HepG2 (cell line): ENCODE measurements around the gene GOT1. TPM values are rescaled to one million over a fixed set of nuclear protein-coding genes. Genes with fewer than 3 reads are reported as not detected.

Experiments
- GPBP1L1 ChIP-seq: sonication (generic); formaldehyde crosslinking; IDR thresholded peaks from 2 replicates; pipeline ENCODE4 v1.5.0; 2020; ENCODE audit warnings: mild to moderate bottlenecking, missing genetic modification reagents
- HMGXB3 ChIP-seq: sonication (generic); formaldehyde crosslinking; IDR thresholded peaks from 2 replicates; pipeline ENCODE4 v1.4.0; 2020; ENCODE audit warnings: missing genetic modification reagents, borderline replicate concordance
- HNF1B ChIP-seq: sonication (generic); formaldehyde crosslinking; IDR thresholded peaks from 2 replicates; pipeline ENCODE4 v1.5.1; 2020; ENCODE audit warnings: mild to moderate bottlenecking, moderate library complexity, missing genetic modification reagents
- HOXA3 ChIP-seq: sonication (generic); formaldehyde crosslinking; IDR thresholded peaks from 2 replicates; pipeline ENCODE4 v1.5.0; 2020; ENCODE audit warnings: missing genetic modification reagents
- HOXA7 ChIP-seq: sonication (generic); formaldehyde crosslinking; IDR thresholded peaks from 2 replicates; pipeline ENCODE4 v1.8.1; 2022; ENCODE audit warnings: mild to moderate bottlenecking, missing genetic modification reagents, moderate library complexity
- KAT8 ChIP-seq: IDR thresholded peaks from 2 replicates; pipeline ENCODE4 v1.6.1; 2016; ENCODE audit warnings: missing genetic modification reagents, missing compliant biosample characterization
- POGZ ChIP-seq: sonication (generic); formaldehyde crosslinking; IDR thresholded peaks from 2 replicates; pipeline ENCODE4 v1.4.0; 2020; ENCODE audit warnings: mild to moderate bottlenecking, missing genetic modification reagents
- SAFB2 ChIP-seq: sonication (generic); formaldehyde crosslinking; IDR thresholded peaks from 2 replicates; pipeline ENCODE4 v1.5.1; 2020; ENCODE audit warnings: missing genetic modification reagents, low read depth, mild to moderate bottlenecking, borderline replicate concordance
- U2AF2 ChIP-seq: fragments of 200-400 bp; formaldehyde crosslinking; IDR thresholded peaks from 2 replicates; pipeline ENCODE4 v1.6.1; 2017; ENCODE audit warnings: low read depth, mild to moderate bottlenecking, low read length
- ZBTB26 ChIP-seq: IDR thresholded peaks from 2 replicates; pipeline ENCODE4 v1.6.1; 2016; ENCODE audit warnings: missing compliant biosample characterization, missing genetic modification reagents, borderline replicate concordance
- ZFAT ChIP-seq: sonication (generic); formaldehyde crosslinking; conservative IDR thresholded peaks from 2 replicates; pipeline ENCODE4 v1.8.1; 2023; ENCODE audit warnings: missing genetic modification reagents, inconsistent platforms
- ZNF136 ChIP-seq: sonication (generic); formaldehyde crosslinking; IDR thresholded peaks from 2 replicates; pipeline ENCODE4 v1.8.1; 2022; ENCODE audit warnings: low read depth, mild to moderate bottlenecking, moderate library complexity, missing genetic modification reagents
- ZNF281 ChIP-seq: sonication (generic); formaldehyde crosslinking; IDR thresholded peaks from 2 replicates; pipeline ENCODE4 v1.4.0; 2020; ENCODE audit warnings: missing genetic modification reagents, borderline replicate concordance
- ZNF446 ChIP-seq: sonication (generic); formaldehyde crosslinking; IDR thresholded peaks from 2 replicates; pipeline ENCODE4 v1.5.0; 2020; ENCODE audit warnings: mild to moderate bottlenecking, missing genetic modification reagents
- ZNF546 ChIP-seq: sonication (generic); formaldehyde crosslinking; conservative IDR thresholded peaks from 2 replicates; pipeline ENCODE4 v1.8.1; 2023; ENCODE audit warnings: mild to moderate bottlenecking, missing genetic modification reagents
- ZNF557 ChIP-seq: sonication (generic); formaldehyde crosslinking; IDR thresholded peaks from 2 replicates; pipeline ENCODE4 v1.4.0; 2020; ENCODE audit warnings: missing genetic modification reagents
- ZNF563 ChIP-seq: sonication (generic); formaldehyde crosslinking; IDR thresholded peaks from 2 replicates; pipeline ENCODE4 v1.8.0; 2022; ENCODE audit warnings: mild to moderate bottlenecking, moderate library complexity, missing genetic modification reagents
- ZNF589 ChIP-seq: sonication (generic); formaldehyde crosslinking; conservative IDR thresholded peaks from 2 replicates; pipeline ENCODE4 v1.8.0; 2022; ENCODE audit warnings: mild to moderate bottlenecking, moderate library complexity, missing genetic modification reagents
- polyA plus RNA-seq, 8 experiments: library from polyadenylated mRNA; depleted of rRNA in 3 of 8; stranded (reverse) in 7 of 8; unstranded in 1 of 8; fragments of >200 nt; fragmentation: Illumina TruSeq in 4 of 8; extraction: Trizol in 4 of 8; gene quantifications; 2 replicates each; pipeline versions ENCODE4 v1.2.1 to v1.2.3, GENCODE V29; 2011 to 2016; ENCODE audit warnings: low read depth in 4 of 8, missing spikeins in 1 of 8, mixed read lengths in 1 of 8; ENCODE audit not compliant: insufficient read depth in 1 of 8
- total RNA-seq, 5 experiments: library from RNA; depleted of rRNA; stranded (reverse); fragments of >200 nt; fragmentation: Illumina TruSeq; extraction: Trizol; gene quantifications; 2 replicates each; pipeline ENCODE4 v1.2.3, GENCODE V29; 2016; ENCODE audit warnings: low read depth in 1 of 5

Gene GOT1
- total and polyA plus RNA-seq, 2 of the 13 experiments (the other 11 are each of a cell fraction or from before 2014, with no cell fraction given) = 81.2 to 102 TPM

GRCh38 chr10:99395750-99396445 is 34.5 kb downstream of the GOT1 start (continued):
- TF ChIP-seq HMGXB3 (CRISPR knock-in tag) (no peak), SAFB2 (no peak), HOXA3 (no peak), ZNF589 (CRISPR knock-in tag) (no peak), ZNF557 (CRISPR knock-in tag) (0 out of 2 replicates have a peak, but pooled peaks have one; percentile 42), ZFAT (CRISPR knock-in tag) (no peak), GPBP1L1 (no peak), HOXA7 (CRISPR knock-in tag) (no peak), ZNF136 (no peak; the same call in 1 of the 2 replicates), HNF1B (no peak), POGZ (CRISPR knock-in tag) (peak; percentile 88), ZNF563 (no peak), ZNF546 (CRISPR knock-in tag) (no peak), KAT8 (CRISPR knock-in tag) (peak; percentile 44; the same call in 1 of the 2 replicates), U2AF2 (no peak), ZNF446 (no peak), ZBTB26 (CRISPR knock-in tag) (no peak), ZNF281 (peak; percentile 77)
